A673 (cell line): ENCODE results near the gene SFT2D2. TPM values are rescaled to one million over a fixed set of nuclear protein-coding genes. Genes with fewer than 3 reads are reported as not detected.

ENCODE experiments used
- BruUV-seq: library from RNA; stranded (reverse); fragments of 400-500 nt; replicated peaks from 2 replicates; lab custom pipeline; 2021; lab: Mats Ljungman, UMichigan
- CTCF ChIA-PET: fragments of 300-600 bp; sonication (Branson Sonifier 250); formaldehyde crosslinking; loops from one replicate; lab custom pipeline; 2022; ENCODE audit warnings: antibody characterized with exemption; lab: Charles Lee
- POLR2A ChIA-PET: fragments of 300-600 bp; sonication (Branson Sonifier 250); formaldehyde crosslinking; loops from one replicate; lab custom pipeline; 2022; ENCODE audit warnings: antibody characterized with exemption; ENCODE audit not compliant: low non-redundant PET; lab: Charles Lee
- DNase-seq: peaks from one replicate; pipeline ENCODE4 v3.0.0-alpha.2; 2015; ENCODE audit warnings: low spot score
- H3K27ac ChIP-seq: fragments of 200-600 bp; sonication (generic); 2 replicates; pipeline ENCODE4 v1.5.1; 2016; ENCODE audit warnings: mixed run types, low read depth, mild to moderate bottlenecking, mixed read lengths, antibody characterized with exemption, low read length; ENCODE audit not compliant: poor library complexity, severe bottlenecking
- H3K27me3 ChIP-seq: fragments of 200-600 bp; sonication (generic); replicated peaks from 2 replicates; pipeline ENCODE4 v1.6.1; 2017; ENCODE audit warnings: mixed run types, low read depth, mild to moderate bottlenecking, mixed read lengths, antibody characterized with exemption, low read length; ENCODE audit not compliant: insufficient read depth, poor library complexity
- H3K36me3 ChIP-seq: fragments of 200-600 bp; sonication (generic); 2 replicates; pipeline ENCODE4 v1.6.1; 2016; ENCODE audit warnings: mixed run types, mild to moderate bottlenecking, mixed read lengths, antibody characterized with exemption, low read length; ENCODE audit not compliant: insufficient read depth, poor library complexity, severe bottlenecking
- H3K4me1 ChIP-seq: fragments of 200-600 bp; sonication (generic); 2 replicates; pipeline ENCODE4 v1.6.1; 2017; ENCODE audit warnings: mixed run types, mild to moderate bottlenecking, mixed read lengths, antibody characterized with exemption, low read length; ENCODE audit not compliant: insufficient read depth, poor library complexity, severe bottlenecking
- H3K4me3 ChIP-seq: fragments of 200-600 bp; sonication (generic); 2 replicates; pipeline ENCODE4 v1.5.1; 2016; ENCODE audit warnings: low read depth, mixed run types, mild to moderate bottlenecking, mixed read lengths, low read length; ENCODE audit not compliant: poor library complexity, severe bottlenecking
- H3K9me3 ChIP-seq: fragments of 200-600 bp; sonication (generic); 2 replicates; pipeline ENCODE4 v1.6.1; 2016; ENCODE audit warnings: mixed run types, low read depth, mild to moderate bottlenecking, mixed read lengths, antibody characterized with exemption, low read length; ENCODE audit not compliant: poor library complexity, severe bottlenecking
- CTCF ChIP-seq: fragments of 300-800, 200-600 bp; sonication (generic); conservative IDR thresholded peaks from 2 replicates; pipeline ENCODE4 v1.5.1; 2017; ENCODE audit warnings: low read depth, mild to moderate bottlenecking, antibody characterized with exemption, low read length, moderate library complexity, mixed read lengths
- EZH2 ChIP-seq: fragments of 200-600 bp; sonication (generic); IDR thresholded peaks from 2 replicates; pipeline ENCODE4 v1.6.1; 2017; ENCODE audit warnings: borderline replicate concordance, low read depth, mild to moderate bottlenecking, mixed read lengths, antibody characterized with exemption, low read length; ENCODE audit not compliant: poor library complexity, severe bottlenecking
- intact Hi-C: fragments of 100-400 bp; cut with micrococcal nuclease; formaldehyde crosslinking; loops from one replicate; pipeline ENCODE4 v1.10.0; 2022; ENCODE audit not compliant: unreplicated experiment
- total RNA-seq: library from RNA; stranded (reverse); gene quantifications from 2 replicates; pipeline ENCODE4 v1.2.3, GENCODE V29; 2021

SFT2D2 gene
- total RNA-seq, 1 experiment from 2014 or later, result 62.8 TPM

- Histone ChIP-seq H3K27ac (no peak overlapping the region), H3K27me3 (no peaks in the 10 kb centered on the region), H3K36me3 (no peaks in the 10 kb centered on the region), H3K4me1 (no peaks in the 10 kb centered on the region), H3K9me3 (no peaks in the 10 kb centered on the region), H3K4me3 (no peak overlapping the region)
- ChIA-PET CTCF (no interaction called here), POLR2A (no interaction called here)
- DNase-seq, result no peak
- no TSS peak for BruUV-seq
- TF ChIP-seq EZH2 (no peak), CTCF (no peak)
- intact Hi-C loops, result no loop called here
Observed at GRCh38 chr1:168264296-168264695, 38.5 kb downstream of the SFT2D2 start.

GRCh38 chr1:168265596-168265995, 39.8 kb downstream of the SFT2D2 start:
- POLR2A ChIA-PET, result no interaction called here
- Histone ChIP-seq H3K9me3 (no peaks in the 10 kb centered on the region), H3K36me3 (no peaks in the 10 kb centered on the region), H3K27ac (no peak overlapping the region), H3K27me3 (no peaks in the 10 kb centered on the region), H3K4me1 (no peaks in the 10 kb centered on the region), H3K4me3 (no peak overlapping the region)
- BruUV-seq, result no TSS peak
- intact Hi-C loops, result no loop called here
- CTCF ChIA-PET, result no interaction called here
- TF ChIP-seq EZH2 (no peak), CTCF (no peak)
- no peak for DNase-seq

GRCh38 chr1:168266644-168267186, 40.9 kb downstream of the SFT2D2 start:
- POLR2A ChIA-PET, result no interaction called here
- Histone ChIP-seq H3K27ac (no peak overlapping the region), H3K27me3 (no peaks in the 10 kb centered on the region), H3K4me3 (no peak overlapping the region), H3K36me3 (no peaks in the 10 kb centered on the region), H3K4me1 (no peaks in the 10 kb centered on the region), H3K9me3 (no peaks in the 10 kb centered on the region)
- CTCF ChIA-PET, result no interaction called here
- no peak for DNase-seq
- BruUV-seq, result no TSS peak
- intact Hi-C loops, result no loop called here
- no peak for TF ChIP-seq CTCF
- TF ChIP-seq EZH2, result no peak
